ENCODE measurements around the gene RTN4R.
A peak's percentile ranks its signal among the peaks of the same experiment; 100 is the strongest.
"Not testable (repeated sequence)": the region's sequence is repeated elsewhere in the genome, so short reads cannot be mapped to it uniquely, and the experiment has no call there.

The RTN4R gene

DNA sequence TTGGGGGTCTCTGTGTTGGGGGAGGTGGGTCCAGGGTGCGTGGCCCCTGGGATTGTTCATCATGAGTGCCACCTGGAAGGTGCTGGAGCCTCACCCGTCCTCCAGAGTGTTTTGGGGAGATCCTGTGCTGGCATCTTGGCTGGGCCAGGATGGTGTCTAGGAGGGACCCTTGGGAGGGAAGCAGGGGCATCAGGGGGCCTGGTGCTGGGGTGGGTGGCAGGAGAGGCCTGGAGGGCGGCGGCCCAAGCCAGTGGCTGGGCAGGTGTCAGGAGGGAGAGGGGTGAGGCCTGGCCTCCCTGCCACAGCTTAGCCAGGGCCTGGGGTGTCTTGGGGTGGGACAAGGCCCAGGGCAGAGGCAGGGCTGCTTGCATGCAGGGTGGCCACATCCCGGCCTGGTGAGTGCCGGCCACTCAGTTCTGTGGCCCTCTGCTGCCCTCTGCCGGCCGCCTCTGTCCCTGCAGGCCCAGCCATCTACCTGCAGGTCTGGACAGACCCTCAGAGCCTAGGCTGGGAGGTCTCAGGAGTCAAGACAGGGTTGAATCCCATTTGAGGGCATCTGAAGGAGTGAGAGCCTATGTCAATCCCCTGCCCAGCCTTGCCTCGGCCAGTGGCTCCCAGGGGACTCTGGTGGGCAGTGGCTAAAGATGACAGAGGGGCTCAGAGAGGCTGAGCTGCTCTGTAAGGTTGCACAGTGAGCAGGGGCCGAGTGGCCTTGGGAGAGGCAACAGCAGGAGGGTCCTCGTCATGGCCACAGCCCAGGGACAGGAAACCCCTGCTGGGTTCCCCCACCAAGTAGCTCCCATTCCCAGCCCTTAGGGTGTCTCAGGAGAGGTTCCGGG lies 17.6 kb upstream of the RTN4R start:
- DNase-seq = peak; percentile 89

- no peak for DNase-seq
Measured at GRCh38 chr22:20284471-20285086, 16.5 kb upstream of the RTN4R start.

GRCh38 chr22:20283674-20284066 lies 15.6 kb upstream of the RTN4R start:
- peak; percentile 78 for DNase-seq

DNA sequence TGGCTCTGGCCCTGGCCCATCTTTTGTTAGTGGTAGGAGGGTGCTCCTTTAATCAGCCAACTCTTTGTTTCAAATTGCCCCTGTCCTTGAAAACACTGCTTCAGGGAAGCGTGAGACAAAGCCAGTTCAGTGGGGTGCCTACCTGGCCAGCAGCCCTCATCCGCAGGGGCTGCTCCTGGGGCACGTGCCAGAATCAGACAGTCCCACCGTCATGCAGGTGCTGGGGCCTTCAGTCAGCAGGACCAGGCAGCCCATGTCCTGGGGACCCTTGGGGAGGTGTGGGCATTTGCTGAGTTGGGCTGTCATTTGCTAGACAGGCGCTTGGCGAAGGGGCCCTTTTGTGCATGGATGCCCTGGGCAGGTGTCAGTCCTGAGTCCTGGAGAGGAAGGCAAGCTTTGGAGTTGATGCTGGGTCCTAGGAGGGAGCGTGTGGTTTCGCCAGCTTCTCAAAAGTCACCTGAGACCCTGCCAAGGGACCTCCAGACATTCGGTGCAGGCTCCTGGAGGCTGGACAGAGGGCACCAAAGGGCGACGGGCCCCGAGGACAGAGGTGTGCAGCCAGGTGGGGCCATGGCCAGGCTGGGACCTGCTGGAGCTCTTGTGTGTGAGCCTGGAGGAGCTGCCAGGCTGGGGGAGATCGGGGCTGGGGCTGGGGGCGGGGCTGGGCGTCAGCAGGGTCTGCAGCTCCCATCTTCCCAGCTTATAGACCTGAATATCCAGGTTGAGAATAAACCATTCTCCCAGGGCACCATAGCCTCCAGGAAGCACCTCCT lies 15.0 kb upstream of the RTN4R start:
- DNase-seq = no peak

- DNase-seq = no peak
Measured at GRCh38 chr22:20281891-20282290, 13.8 kb upstream of the RTN4R start.

- DNase-seq = not testable (repeated sequence)
Measured at GRCh38 chr22:20281473-20281872, 13.4 kb upstream of the RTN4R start.

GRCh38 chr22:20280866-20281265 lies 12.7 kb upstream of the RTN4R start:
- no peak for DNase-seq

GRCh38 chr22:20280163-20280562 lies 12.0 kb upstream of the RTN4R start:
- not testable (repeated sequence) for DNase-seq

DNA sequence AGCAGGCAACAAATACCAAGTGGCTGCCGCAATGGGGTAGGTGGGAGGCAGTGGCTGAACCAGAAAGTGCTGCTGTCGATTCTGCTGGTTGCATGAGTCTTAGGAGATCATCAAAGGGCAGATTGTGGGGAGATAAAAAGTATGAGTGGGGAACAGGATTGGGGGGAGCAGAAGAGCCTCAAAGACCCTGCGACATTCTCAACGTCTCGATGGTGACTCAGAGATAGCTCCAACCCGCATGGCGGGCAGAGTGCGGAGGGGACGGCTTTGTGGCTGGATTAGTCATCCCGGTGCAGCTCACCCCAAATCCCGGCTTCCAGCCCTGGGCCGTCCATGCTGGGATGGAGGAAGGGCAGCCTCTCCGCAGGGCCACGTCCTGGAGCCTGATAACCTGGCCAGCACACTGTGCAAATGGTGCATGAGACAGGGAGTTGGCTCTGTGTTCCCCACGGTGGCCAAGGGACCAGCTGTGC lies 11.6 kb upstream of the RTN4R start:
- DNase-seq = no peak

DNA sequence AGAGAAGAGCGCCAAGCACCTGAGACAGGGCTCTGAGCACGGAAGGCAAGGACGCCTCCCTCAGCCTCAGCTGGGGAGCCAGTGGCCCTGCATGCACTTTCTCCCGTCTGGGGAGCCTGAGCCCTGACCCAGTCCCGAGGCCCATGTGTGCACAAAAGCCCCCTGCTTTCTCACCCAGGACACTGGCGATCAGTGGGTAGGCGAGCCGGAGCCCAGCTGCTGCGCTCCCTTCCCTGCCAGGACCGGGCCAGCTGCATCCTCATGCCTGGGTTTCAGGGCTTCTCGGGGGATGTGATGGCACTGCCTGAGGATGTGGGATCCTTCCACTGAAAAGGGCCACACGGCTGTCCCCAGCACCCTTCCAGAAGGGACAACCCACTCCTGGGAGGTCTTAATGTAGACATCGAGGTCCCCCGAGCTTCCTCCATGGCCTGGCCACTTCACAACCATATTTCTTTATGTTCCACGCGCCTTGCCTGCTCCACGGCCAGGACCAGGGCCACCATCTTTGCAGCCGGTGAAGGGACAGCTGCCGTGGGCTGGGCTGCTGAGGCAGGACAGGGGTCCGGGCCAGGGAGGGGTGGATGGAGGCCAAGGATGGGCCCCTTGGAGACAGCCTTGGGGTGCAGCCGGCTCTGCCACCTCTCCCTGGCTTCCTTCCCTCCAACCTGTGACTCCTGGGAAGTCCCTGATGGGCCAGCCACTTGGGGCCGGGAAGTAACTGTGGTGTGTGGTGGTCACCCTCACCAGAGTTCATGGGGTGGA lies 10.8 kb upstream of the RTN4R start:
- not testable (repeated sequence) for DNase-seq

DNA sequence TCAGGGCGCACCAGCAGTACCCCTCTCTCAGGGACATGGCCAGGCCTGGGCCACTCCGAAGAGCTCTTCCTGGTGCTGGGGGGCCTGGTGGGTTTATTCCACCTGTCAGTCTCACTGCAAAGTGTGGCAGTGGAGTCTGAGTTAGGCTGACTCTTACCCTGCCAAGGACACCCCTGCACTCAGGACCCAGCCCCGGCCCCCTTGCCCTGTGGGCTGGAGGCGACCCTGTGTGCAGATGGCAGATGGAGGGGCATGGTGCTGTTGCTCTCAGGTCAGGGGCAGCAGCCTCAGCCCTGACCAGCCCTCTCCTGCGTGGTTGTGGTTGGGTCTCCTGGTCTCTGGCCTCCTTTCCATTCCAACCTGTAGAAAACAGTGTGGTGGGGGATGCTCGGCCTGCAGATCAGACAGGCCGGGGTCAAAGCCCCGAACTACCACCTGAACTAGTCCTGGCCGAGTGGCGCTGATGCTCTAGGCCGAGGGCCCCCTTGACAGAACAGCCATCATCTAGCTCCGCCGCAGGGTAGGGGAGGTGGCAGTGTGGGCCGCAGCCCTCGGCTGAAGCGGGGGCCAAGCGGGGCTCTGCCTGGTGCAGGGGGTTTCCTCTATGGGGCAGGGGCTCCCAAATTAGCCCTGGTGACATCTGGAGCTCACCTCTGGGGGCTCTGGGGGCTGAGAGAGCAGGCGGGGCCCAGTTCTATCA lies 10.0 kb upstream of the RTN4R start:
- not testable (repeated sequence) for DNase-seq

DNA sequence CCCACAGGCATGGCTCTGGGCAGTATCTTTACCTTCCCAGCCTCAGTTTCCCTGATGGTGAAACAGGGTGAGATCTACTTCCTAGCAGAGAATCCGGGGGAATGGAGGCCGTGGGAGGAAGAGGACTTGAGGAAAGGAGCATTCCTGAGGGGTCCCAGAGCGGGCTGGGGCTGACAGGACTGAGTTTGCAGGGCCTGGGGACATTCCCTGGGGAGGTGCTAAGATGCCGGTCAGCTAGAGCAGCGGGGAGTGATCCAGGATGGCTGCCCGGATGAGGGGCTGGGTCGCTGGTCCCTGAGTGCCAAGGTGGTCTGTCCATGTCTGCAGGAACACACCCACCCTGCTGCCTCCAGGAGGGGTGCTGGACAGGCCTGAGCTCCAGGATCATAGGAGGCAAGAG lies 8.3 kb upstream of the RTN4R start:
- DNase-seq = no peak

DNA sequence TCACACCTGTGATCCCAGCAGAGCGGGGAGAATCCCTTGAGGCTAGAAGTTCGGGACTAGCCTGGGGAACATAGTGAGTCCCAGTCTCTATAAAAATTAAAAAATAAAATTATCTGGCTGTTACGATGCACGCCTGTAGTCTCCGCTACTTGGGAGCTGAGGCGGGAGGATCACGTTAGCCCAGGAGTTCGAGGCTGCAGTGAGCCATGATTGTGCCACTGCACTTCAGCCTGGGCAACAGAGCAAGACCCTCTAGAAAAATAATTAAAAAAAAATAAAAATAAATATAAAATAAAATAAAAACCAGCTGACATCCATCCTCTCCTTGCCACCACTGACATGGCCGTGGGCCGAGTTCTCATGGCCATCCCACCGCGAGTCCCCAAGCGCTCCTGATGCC lies 7.7 kb upstream of the RTN4R start:
- DNase-seq = no peak

GRCh38 chr22:20275325-20275724 lies 7.2 kb upstream of the RTN4R start:
- DNase-seq = not testable (repeated sequence)

- not testable (repeated sequence) for DNase-seq
Measured at GRCh38 chr22:20274374-20274773, 6.3 kb upstream of the RTN4R start.

- DNase-seq = peak; percentile 42
Measured at GRCh38 chr22:20273758-20274181, 5.7 kb upstream of the RTN4R start.

- DNase-seq = no peak
Measured at GRCh38 chr22:20272700-20273099, 4.6 kb upstream of the RTN4R start.

DNA sequence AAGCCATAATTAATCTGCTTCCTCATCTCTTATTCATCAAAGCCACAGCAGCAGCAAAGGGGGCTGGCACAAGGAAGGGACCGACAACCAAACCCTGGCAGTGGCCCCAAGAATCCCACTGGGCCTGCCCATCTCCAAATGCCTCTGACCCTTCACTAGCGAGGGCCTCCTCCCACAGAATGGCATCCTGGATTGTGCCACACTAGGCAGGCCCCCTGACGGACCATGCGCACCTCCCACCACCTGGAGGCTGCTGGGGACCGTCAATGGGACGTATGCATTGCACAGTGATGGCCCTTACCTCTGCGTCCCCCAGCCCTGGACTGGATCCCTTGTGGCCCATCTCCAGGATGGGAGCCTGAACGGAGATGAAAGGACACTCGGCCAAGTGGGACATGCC lies 4.1 kb upstream of the RTN4R start:
- DNase-seq = no peak

- no peak for DNase-seq
Measured at GRCh38 chr22:20271114-20271994, 3.2 kb upstream of the RTN4R start.

DNA sequence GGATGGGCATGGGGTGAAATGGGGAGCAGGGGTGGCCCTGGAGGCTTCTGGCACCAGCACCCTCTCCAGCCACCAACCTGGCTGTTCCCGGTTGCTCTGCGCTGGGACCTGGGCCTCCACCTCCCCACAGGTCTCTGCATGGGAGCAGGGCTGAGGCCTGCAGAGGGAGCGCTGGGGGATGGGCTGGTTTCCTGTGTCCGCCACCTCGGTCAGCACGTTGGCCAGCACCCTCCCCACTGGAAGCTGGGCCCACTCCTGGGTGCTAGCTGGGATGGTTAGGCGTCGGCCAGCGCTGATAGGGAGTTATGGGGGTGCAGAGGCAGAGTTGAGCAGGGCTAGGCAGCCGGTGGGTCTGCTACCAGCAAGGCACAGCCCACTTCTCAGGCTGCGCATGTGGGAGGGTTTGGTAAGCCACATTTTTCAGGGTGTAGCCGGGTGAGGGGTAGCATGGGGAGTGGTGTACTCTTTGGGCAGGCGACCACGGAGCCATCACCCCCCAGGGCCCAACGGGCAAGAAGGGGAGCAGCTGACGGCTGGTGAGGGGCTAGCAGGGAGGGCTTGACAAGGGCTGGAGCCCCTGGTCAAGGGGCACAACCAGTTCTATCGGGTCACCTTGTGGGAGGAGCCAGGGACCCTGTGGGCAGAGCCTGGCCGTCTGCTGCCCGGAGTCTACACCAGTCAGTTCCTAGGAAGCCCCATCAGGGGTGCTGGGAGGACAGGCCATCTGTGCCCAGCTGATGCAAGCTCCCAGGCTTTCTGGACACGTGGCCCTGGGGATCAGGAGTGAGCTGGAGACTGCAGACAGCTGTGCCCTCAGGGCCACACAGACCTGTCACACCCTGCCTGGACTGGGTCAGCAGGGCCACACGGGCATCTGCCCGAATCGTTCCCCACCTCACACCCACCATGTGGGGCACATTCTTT lies 2.3 kb upstream of the RTN4R start:
- not testable (repeated sequence) for DNase-seq

All from eye (tissue), 1 donor.